ENCODE data around the gene GIGYF1.

Gene GIGYF1

GRCh38 chr7:100694098-100694745 is at the start of gene GIGYF1:
TSS of gene GIGYF1 (minus strand) at chr7:100694250. CDS start at chr7:100688238, 6,012 bp downstream.
- DNase-seq (ENCODE audit: low spot score), result peak; percentile 84
- no peak for TF ChIP-seq CTCF (conservative IDR thresholded peaks at IDR 0.05; ENCODE audit: low read depth)
- ChIA-PET POLR2A (ENCODE audit: low non-redundant PET) (no interaction called here), CTCF (interaction anchor here (2.8 kb wide), 1 partner anchor 11 kb away, joined by 15 read pairs; the partner anchor contains the start of gene POP7)
- peak within 1 kb of the TSS; percentile 85 for H3K27ac ChIP-seq

GRCh38 chr7:100739934-100740333 is 45.9 kb upstream of the GIGYF1 start:
- CTCF ChIA-PET, result no interaction called here
- no peak for DNase-seq (ENCODE audit: low spot score)
- TF ChIP-seq CTCF (conservative IDR thresholded peaks at IDR 0.05; ENCODE audit: low read depth), result no peak
- no peak overlapping the region for H3K27ac ChIP-seq
- POLR2A ChIA-PET (ENCODE audit: low non-redundant PET), result no interaction called here

- POLR2A ChIA-PET (ENCODE audit: low non-redundant PET), result no interaction called here
- no peak for TF ChIP-seq CTCF (conservative IDR thresholded peaks at IDR 0.05; ENCODE audit: low read depth)
- no peak for DNase-seq (ENCODE audit: low spot score)
- CTCF ChIA-PET, result no interaction called here
- H3K27ac ChIP-seq, result no peak overlapping the region
Measured at GRCh38 chr7:100736671-100737070, 42.6 kb upstream of the GIGYF1 start.

- ChIA-PET CTCF (interaction anchor here (0.6 kb wide), 1 partner anchor 29 kb away, joined by 6 read pairs; no protein-coding TSS in a partner anchor), POLR2A (ENCODE audit: low non-redundant PET) (no interaction called here)
- no peak for TF ChIP-seq CTCF (conservative IDR thresholded peaks at IDR 0.05; ENCODE audit: low read depth)
- DNase-seq (ENCODE audit: low spot score), result no peak
- no peak overlapping the region for H3K27ac ChIP-seq
Measured at GRCh38 chr7:100735730-100736129, 41.7 kb upstream of the GIGYF1 start.

GRCh38 chr7:100731937-100732636 is 38.0 kb upstream of the GIGYF1 start:
- no peak for DNase-seq (ENCODE audit: low spot score)
- POLR2A ChIA-PET (ENCODE audit: low non-redundant PET), result no interaction called here
- no peak overlapping the region for H3K27ac ChIP-seq
- CTCF ChIA-PET, result interaction anchor here (0.5 to 0.6 kb wide), 2 partner anchors 15 to 47 kb away, joined by 3 to 5 read pairs; no protein-coding TSS in a partner anchor
- no peak for TF ChIP-seq CTCF (conservative IDR thresholded peaks at IDR 0.05; ENCODE audit: low read depth)

GRCh38 chr7:100730136-100730800 is 36.2 kb upstream of the GIGYF1 start:
- ChIA-PET CTCF (no interaction called here), POLR2A (ENCODE audit: low non-redundant PET) (no interaction called here)
- DNase-seq (ENCODE audit: low spot score), result no peak
- TF ChIP-seq CTCF (conservative IDR thresholded peaks at IDR 0.05; ENCODE audit: low read depth), result no peak
- H3K27ac ChIP-seq, result no peak overlapping the region

Measured in RWPE1 (cell line).